Mesenchymal stem cell (in vitro differentiated cells and primary cell): ENCODE data around the gene FUT8.

Experiments
- DNase-seq: peaks from one replicate; pipeline ENCODE4 v3.0.0-alpha.2; 2013
- H2AFZ ChIP-seq: one replicate; pipeline ENCODE4 v1.6.1; 2013; ENCODE audit warnings: low read depth, mild to moderate bottlenecking, control low read depth, inconsistent platforms, low read length, moderate library complexity
- H2AK5ac ChIP-seq: 2 replicates; pipeline ENCODE4 v1.6.1; 2013; ENCODE audit warnings: low read length, moderate library complexity, mild to moderate bottlenecking, inconsistent platforms; ENCODE audit not compliant: severe bottlenecking
- H2BK120ac ChIP-seq: one replicate; pipeline ENCODE4 v1.6.1; 2013; ENCODE audit warnings: low read depth, mild to moderate bottlenecking, inconsistent platforms, low read length, moderate library complexity
- H2BK12ac ChIP-seq, 2 experiments: one replicate each; pipeline ENCODE4 v1.6.1; 2013; ENCODE audit warnings: inconsistent platforms in 2 of 2, low read length in 2 of 2, mild to moderate bottlenecking in 2 of 2, moderate library complexity in 2 of 2, control low read depth in 1 of 2
- H2BK15ac ChIP-seq: one replicate; pipeline ENCODE4 v1.6.1; 2013; ENCODE audit warnings: mild to moderate bottlenecking, low read depth, inconsistent platforms; ENCODE audit not compliant: poor library complexity, severe bottlenecking
- H2BK5ac ChIP-seq: 2 replicates; pipeline ENCODE4 v1.6.1; 2013; ENCODE audit warnings: low read depth, mild to moderate bottlenecking, low read length, control low read depth, inconsistent platforms; ENCODE audit not compliant: poor library complexity, severe bottlenecking
- H3K14ac ChIP-seq, 2 experiments: one replicate each; pipeline ENCODE4 v1.6.1; 2013; ENCODE audit warnings: inconsistent platforms in 2 of 2, low read length in 2 of 2, control low read depth in 1 of 2, mild to moderate bottlenecking in 1 of 2, moderate library complexity in 1 of 2
- H3K18ac ChIP-seq, 2 experiments: one replicate each; pipeline ENCODE4 v1.6.1; 2013; ENCODE audit warnings: inconsistent platforms in 2 of 2, low read length in 2 of 2, control low read depth in 1 of 2, low read depth in 1 of 2, mild to moderate bottlenecking in 1 of 2
- H3K23ac ChIP-seq, 2 experiments: one replicate each; pipeline ENCODE4 v1.6.1; 2013; ENCODE audit warnings: inconsistent platforms in 2 of 2, low read length in 2 of 2, mild to moderate bottlenecking in 2 of 2, moderate library complexity in 2 of 2, control low read depth in 1 of 2
- H3K27ac ChIP-seq: 2 replicates; pipeline ENCODE4 v1.5.1; 2013; ENCODE audit warnings: mild to moderate bottlenecking, moderate library complexity, low read length, control low read depth, inconsistent platforms; ENCODE audit not compliant: poor library complexity, severe bottlenecking
- H3K27me3 ChIP-seq, 2 experiments: 2 replicates each; pipeline versions ENCODE4 v1.6.1 to v1.7.0; 2013; ENCODE audit warnings: low read length in 2 of 2, mild to moderate bottlenecking in 2 of 2, moderate library complexity in 2 of 2, control low read depth in 1 of 2, inconsistent platforms in 1 of 2; ENCODE audit not compliant: control insufficient read depth in 1 of 2, insufficient read depth in 1 of 2
- H3K36me3 ChIP-seq, 2 experiments: 2 replicates each; pipeline versions ENCODE4 v1.6.1 to v1.7.0; 2013; ENCODE audit warnings: low read length in 2 of 2, control low read depth in 1 of 2, inconsistent platforms in 1 of 2, low read depth in 1 of 2, mild to moderate bottlenecking in 1 of 2; ENCODE audit not compliant: insufficient read depth in 2 of 2, control insufficient read depth in 1 of 2
- H3K4ac ChIP-seq, 2 experiments: one replicate each; pipeline ENCODE4 v1.6.1; 2013; ENCODE audit warnings: inconsistent platforms in 2 of 2, low read length in 2 of 2, mild to moderate bottlenecking in 2 of 2, moderate library complexity in 2 of 2, control low read depth in 1 of 2, low read depth in 1 of 2
- H3K4me1 ChIP-seq: 2 replicates; pipeline ENCODE4 v1.6.1; 2013; ENCODE audit warnings: low read depth, low read length, control low read depth; ENCODE audit not compliant: control insufficient read depth, insufficient read depth
- H3K4me2 ChIP-seq: 2 replicates; pipeline ENCODE4 v1.6.1; 2013; ENCODE audit warnings: low read length, mild to moderate bottlenecking, inconsistent platforms; ENCODE audit not compliant: poor library complexity, severe bottlenecking
- H3K4me3 ChIP-seq, 2 experiments: 2 replicates each; pipeline versions ENCODE4 v1.5.1 to v1.7.0; 2013; ENCODE audit warnings: low read length in 2 of 2, mild to moderate bottlenecking in 2 of 2, control low read depth in 1 of 2, low read depth in 1 of 2; ENCODE audit not compliant: insufficient read depth in 1 of 2
- H3K79me1 ChIP-seq: replicated peaks from 2 replicates; pipeline ENCODE4 v1.6.1; 2013; ENCODE audit warnings: mild to moderate bottlenecking, control low read depth, low read length, inconsistent platforms; ENCODE audit not compliant: poor library complexity, severe bottlenecking
- H3K9ac ChIP-seq: 2 replicates; pipeline ENCODE4 v1.7.0; 2013; ENCODE audit warnings: mild to moderate bottlenecking, low read length, moderate library complexity
- H3K9me3 ChIP-seq: 2 replicates; pipeline ENCODE4 v1.7.0; 2013; ENCODE audit warnings: mild to moderate bottlenecking, low read length; ENCODE audit not compliant: control insufficient read depth
- H4K8ac ChIP-seq: one replicate; pipeline ENCODE4 v1.6.1; 2013; ENCODE audit warnings: inconsistent platforms, mild to moderate bottlenecking, low read length, moderate library complexity
- H4K91ac ChIP-seq: one replicate; pipeline ENCODE4 v1.6.1; 2013; ENCODE audit warnings: mild to moderate bottlenecking, low read length, inconsistent platforms
- WGBS: methylation state at CpG from one replicate; pipeline ENCODE4 v1.1.7; 2013; ENCODE audit warnings: mixed read lengths; 5-methylcytosine and 5-hydroxymethylcytosine counted together

FUT8 gene

GRCh38 chr14:65446159-65446558 lies 33.6 kb downstream of the FUT8 start:
- no peak overlapping the region for H3K9ac ChIP-seq
- no peak overlapping the region for H2AFZ ChIP-seq
- H2BK15ac ChIP-seq: no peak overlapping the region
- no peak overlapping the region for H2AK5ac ChIP-seq
- peaks cover 2% of the 10 kb centered on the region for H3K9me3 ChIP-seq
- no peak overlapping the region for H3K14ac ChIP-seq
- H4K91ac ChIP-seq: no peak overlapping the region
- no peak overlapping the region for H3K23ac ChIP-seq
- H2BK120ac ChIP-seq: no peak overlapping the region
- H3K4me2 ChIP-seq: no peak overlapping the region
- no peak for DNase-seq
- H2BK5ac ChIP-seq: no peak overlapping the region
- no peak overlapping the region for H3K18ac ChIP-seq
- no peak overlapping the region for H3K4ac ChIP-seq
- H3K36me3 ChIP-seq: peaks cover 0 to 13% of the 10 kb centered on the region in 2 experiments
- WGBS: no CpG with 5 or more reads among the region's 1 CpG
- no peaks in the 10 kb centered on the region for H3K4me1 ChIP-seq
- H3K27ac ChIP-seq: no peak overlapping the region
- H3K79me1 ChIP-seq: peaks cover 19% of the 10 kb centered on the region
- no peak overlapping the region for H3K4me3 ChIP-seq
- H3K27me3 ChIP-seq: no peaks in the 10 kb centered on the region
- no peak overlapping the region for H2BK12ac ChIP-seq
- no peak overlapping the region for H4K8ac ChIP-seq

- Histone ChIP-seq H2AK5ac (no peak overlapping the region), H3K9me3 (peaks cover 7% of the 10 kb centered on the region), H4K8ac (no peak overlapping the region), H2AFZ (no peak overlapping the region), H2BK120ac (no peak overlapping the region), H4K91ac (no peak overlapping the region), H3K14ac (no peak overlapping the region), H3K36me3 (peaks cover 0 to 18% of the 10 kb centered on the region in 2 experiments), H3K27ac (no peak overlapping the region), H3K4me2 (no peak overlapping the region), H3K27me3 (no peaks in the 10 kb centered on the region), H3K9ac (no peak overlapping the region), H3K18ac (no peak overlapping the region), H3K79me1 (peaks cover 20% of the 10 kb centered on the region), H3K4me1 (no peaks in the 10 kb centered on the region), H3K23ac (no peak overlapping the region), H3K4ac (no peak overlapping the region), H2BK15ac (no peak overlapping the region), H2BK5ac (no peak overlapping the region), H3K4me3 (no peak overlapping the region), H2BK12ac (no peak overlapping the region)
- 100% methylated on average over 1 of the region's 1 CpG for WGBS
- DNase-seq: no peak
Observed at GRCh38 chr14:65449647-65450046, 37.1 kb downstream of the FUT8 start.

GRCh38 chr14:65453807-65454480 lies 41.4 kb downstream of the FUT8 start:
- Histone ChIP-seq H4K8ac (no peak overlapping the region), H4K91ac (no peak overlapping the region), H3K14ac (no peak overlapping the region), H3K23ac (no peak overlapping the region), H3K18ac (no peak overlapping the region), H3K4me1 (no peaks in the 10 kb centered on the region), H2BK15ac (no peak overlapping the region), H3K4me3 (no peak overlapping the region), H2AFZ (no peak overlapping the region), H3K36me3 (peaks cover 0 to 41% of the 10 kb centered on the region in 2 experiments), H2AK5ac (no peak overlapping the region), H3K9ac (no peak overlapping the region), H3K27ac (no peak overlapping the region), H3K9me3 (peaks cover 12% of the 10 kb centered on the region), H2BK120ac (no peak overlapping the region), H3K27me3 (no peaks in the 10 kb centered on the region), H3K4me2 (no peak overlapping the region), H2BK12ac (no peak overlapping the region), H3K4ac (no peak overlapping the region), H2BK5ac (no peak overlapping the region), H3K79me1 (peaks cover 15% of the 10 kb centered on the region)
- DNase-seq: no peak
- 92% methylated on average over 2 of the region's 3 CpGs for WGBS

GRCh38 chr14:65456247-65456646 lies 43.7 kb downstream of the FUT8 start:
- Histone ChIP-seq H3K18ac (no peak overlapping the region), H3K36me3 (peaks cover 0 to 53% of the 10 kb centered on the region in 2 experiments), H2BK5ac (no peak overlapping the region), H2BK12ac (no peak overlapping the region), H3K4me1 (no peaks in the 10 kb centered on the region), H2BK120ac (no peak overlapping the region), H3K9ac (no peak overlapping the region), H3K14ac (no peak overlapping the region), H4K8ac (no peak overlapping the region), H3K4ac (no peak overlapping the region), H3K4me2 (no peak overlapping the region), H3K27me3 (no peaks in the 10 kb centered on the region), H3K9me3 (peaks cover 10% of the 10 kb centered on the region), H3K23ac (no peak overlapping the region), H2BK15ac (no peak overlapping the region), H4K91ac (no peak overlapping the region), H3K4me3 (no peak overlapping the region), H2AFZ (no peak overlapping the region), H3K27ac (no peak overlapping the region), H2AK5ac (no peak overlapping the region), H3K79me1 (peaks cover 12% of the 10 kb centered on the region)
- no CpG with 5 or more reads among the region's 1 CpG for WGBS
- DNase-seq: no peak
